IMR-90 (cell line): Measurements from ENCODE around the gene BEST1.

Experiments
- CEBPB ChIP-seq: IDR thresholded peaks from 2 replicates; pipeline ENCODE4 v1.6.1; 2012; ENCODE audit warnings: low read depth, low read length, improper control_type of control experiment
- CTCF ChIP-seq: conservative IDR thresholded peaks from 2 replicates; pipeline ENCODE4 v1.5.1; 2012; ENCODE audit warnings: mild to moderate bottlenecking, low read depth, low read length, improper control_type of control experiment
- ELK1 ChIP-seq: fragments of 150-350 bp; IDR thresholded peaks from 2 replicates; pipeline ENCODE4 v1.6.1; 2016; ENCODE audit warnings: low read depth, mild to moderate bottlenecking, low read length, moderate library complexity, borderline replicate concordance
- FOS ChIP-seq: fragments of 150-350 bp; IDR thresholded peaks from 2 replicates; pipeline ENCODE4 v1.6.1; 2016; ENCODE audit warnings: low read depth, low read length
- MAFK ChIP-seq: IDR thresholded peaks from 2 replicates; pipeline ENCODE4 v1.6.1; 2012; ENCODE audit warnings: low read depth, low read length, improper control_type of control experiment
- MAZ ChIP-seq: IDR thresholded peaks from 2 replicates; pipeline ENCODE4 v1.6.1; 2012; ENCODE audit warnings: low read depth, mild to moderate bottlenecking, low read length, improper control_type of control experiment, moderate library complexity, borderline replicate concordance
- NFE2L2 ChIP-seq: fragments of 150-350 bp; IDR thresholded peaks from 2 replicates; pipeline ENCODE4 v1.6.1; 2016; ENCODE audit warnings: low read depth, mild to moderate bottlenecking, low read length
- POLR2A ChIP-seq: IDR thresholded peaks from 2 replicates; pipeline ENCODE4 v1.6.1; 2012; ENCODE audit warnings: mild to moderate bottlenecking, low read depth, low read length
- RAD21 ChIP-seq: IDR thresholded peaks from 2 replicates; pipeline ENCODE4 v1.6.1; 2012; ENCODE audit warnings: low read length, improper control_type of control experiment

- no peak for TF ChIP-seq MAZ
- TF ChIP-seq CTCF, result no peak
- no peak for TF ChIP-seq MAFK
- no peak for TF ChIP-seq POLR2A
- no peak for TF ChIP-seq NFE2L2
- no peak for TF ChIP-seq RAD21
- TF ChIP-seq CEBPB, result no peak
- no peak for TF ChIP-seq ELK1
- TF ChIP-seq FOS, result no peak
Observed at GRCh38 chr11:61930933-61931332, 19.2 kb upstream of the BEST1 start.
